ENCODE data around the gene FMNL2.

GRCh38 chr2:152432765-152433164 is 97.8 kb downstream of the FMNL2 start:
- TF ChIP-seq CTCF (IDR thresholded peaks at IDR 0.05; ENCODE audit: low read depth, low read length, missing input control), result no peak
- no peak for TF ChIP-seq TAF1 (conservative IDR thresholded peaks at IDR 0.05)
- TF ChIP-seq JUND (IDR thresholded peaks at IDR 0.05), result no peak
- TF ChIP-seq ATF3 (IDR thresholded peaks at IDR 0.05), result no peak
- no peak for TF ChIP-seq GABPA (IDR thresholded peaks at IDR 0.05 in 1 of 2, conservative IDR thresholded peaks at IDR 0.05 in 1 of 2)
- no peak for TF ChIP-seq YY1 (IDR thresholded peaks at IDR 0.05)
- no peak for TF ChIP-seq RAD21 (IDR thresholded peaks at IDR 0.05)
